HG03432 (cell line): ENCODE data around the gene MED13L.

ENCODE experiments used
- ATAC-seq: cut with Tn5 transposase; IDR thresholded peaks from one replicate; pipeline ENCODE4 v1.9.1; 2021; ENCODE audit warnings: mild to moderate bottlenecking, moderate library complexity; ENCODE audit not compliant: unreplicated experiment

Gene MED13L

DNA sequence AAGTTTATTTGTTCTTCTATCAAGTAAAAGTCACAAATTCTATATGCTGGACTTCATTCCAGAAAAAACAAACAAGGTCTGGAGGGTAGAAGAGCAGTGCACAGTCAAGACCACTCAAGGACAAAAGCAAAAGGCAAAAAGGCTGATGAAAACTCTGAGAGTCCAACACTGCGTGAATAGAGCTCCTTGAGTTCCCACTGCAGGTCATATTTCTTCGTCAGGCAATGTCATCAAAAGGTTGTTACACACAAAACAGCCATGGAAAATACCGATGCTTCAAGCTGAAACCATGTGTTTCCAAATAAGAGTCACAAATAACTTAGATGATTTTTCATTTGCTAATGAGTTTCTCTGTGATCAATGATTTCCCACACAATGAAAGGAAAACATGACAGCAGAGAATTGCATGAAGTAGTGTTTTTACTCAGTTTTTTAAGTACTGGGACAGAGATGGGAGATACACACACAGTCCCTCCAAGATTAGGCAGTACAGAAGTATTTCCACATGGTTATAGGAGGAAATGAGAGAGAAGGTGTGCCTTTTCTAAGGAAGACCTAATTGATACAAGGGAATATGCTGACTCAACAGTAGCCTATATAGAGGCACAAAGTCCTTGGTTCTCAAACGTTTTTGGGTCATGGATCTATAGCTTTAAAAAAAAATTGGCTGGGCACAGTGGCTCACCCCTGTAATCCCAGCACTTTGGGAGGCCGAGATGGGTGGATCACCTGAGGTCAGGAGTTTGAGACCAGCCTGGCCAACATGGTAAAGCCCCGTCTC is 177.7 kb downstream of the MED13L start:
- no peak for ATAC-seq

DNA sequence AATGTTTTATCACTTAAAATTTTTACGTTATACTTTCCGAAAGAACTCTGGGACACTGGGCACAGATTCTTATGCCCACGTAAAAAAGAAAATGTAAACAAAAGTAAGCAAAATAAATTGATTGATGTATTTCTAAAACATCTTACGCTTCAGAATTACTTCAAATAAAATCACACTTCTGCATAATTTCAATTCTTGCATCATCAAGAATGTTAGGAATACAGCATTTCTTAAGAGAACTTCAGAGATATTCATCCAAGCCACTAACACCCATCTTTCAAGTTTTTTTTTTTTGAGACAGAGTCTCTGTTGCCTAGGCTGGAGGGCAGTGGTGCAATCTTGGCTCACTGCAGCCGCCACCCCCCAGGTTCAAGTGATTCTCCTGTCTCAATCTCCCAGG is 180.6 kb downstream of the MED13L start:
- no peak for ATAC-seq

DNA sequence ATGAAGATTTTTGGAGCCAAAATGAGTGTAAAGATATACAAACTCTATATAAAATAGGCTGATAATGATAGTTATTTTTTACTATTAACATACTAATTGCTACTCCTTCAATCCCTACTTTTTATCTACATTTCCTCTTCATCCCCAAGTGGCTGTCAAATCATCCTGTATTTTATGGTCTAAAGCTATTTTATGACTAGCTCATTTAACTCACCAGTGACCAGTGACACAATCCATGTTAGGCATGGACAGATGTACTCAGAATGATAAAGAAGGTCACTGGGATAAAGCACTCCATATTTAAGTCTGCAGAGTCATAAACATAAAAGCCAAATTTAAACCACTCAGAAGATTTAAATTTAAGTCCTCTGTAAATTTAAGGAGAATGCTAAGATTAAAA is 183.0 kb downstream of the MED13L start:
- ATAC-seq, result no peak

DNA sequence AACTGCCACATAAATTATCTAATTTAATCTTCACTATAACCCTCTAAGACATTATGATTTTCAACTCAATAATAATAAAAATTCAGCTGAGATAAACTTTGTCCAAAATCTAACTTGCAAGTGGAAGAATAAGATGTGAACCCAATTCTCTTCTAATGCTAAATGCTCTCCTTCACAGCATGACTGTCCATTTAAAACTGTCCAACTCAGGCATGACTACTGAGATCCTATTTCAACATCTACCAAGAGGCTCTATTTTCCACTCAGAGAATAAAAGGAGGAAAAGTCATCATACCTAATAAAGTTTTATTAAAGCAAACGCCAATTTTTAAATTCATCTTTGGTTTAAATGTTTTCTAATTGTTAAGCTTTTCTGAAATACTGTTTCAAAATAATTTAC is 183.6 kb downstream of the MED13L start:
- no peak for ATAC-seq

DNA sequence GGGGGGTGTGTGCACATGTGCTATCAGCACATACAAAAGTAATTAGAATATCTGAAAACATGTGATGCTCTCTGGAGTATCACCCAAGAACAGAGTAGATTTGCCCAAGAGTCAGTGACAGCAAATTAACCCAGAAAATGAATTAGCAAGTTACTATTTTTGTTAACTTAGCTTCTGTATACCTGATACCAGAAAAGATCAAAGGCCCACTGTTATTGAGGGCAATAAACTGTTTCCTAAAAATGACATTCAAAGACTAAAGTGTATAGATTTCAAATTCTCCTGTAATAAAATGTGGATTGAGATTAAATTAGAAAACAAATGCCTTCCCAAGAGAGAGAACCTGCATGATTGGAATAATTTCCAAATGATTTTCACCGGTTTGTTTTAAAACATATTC is 184.7 kb downstream of the MED13L start:
- no peak for ATAC-seq

DNA sequence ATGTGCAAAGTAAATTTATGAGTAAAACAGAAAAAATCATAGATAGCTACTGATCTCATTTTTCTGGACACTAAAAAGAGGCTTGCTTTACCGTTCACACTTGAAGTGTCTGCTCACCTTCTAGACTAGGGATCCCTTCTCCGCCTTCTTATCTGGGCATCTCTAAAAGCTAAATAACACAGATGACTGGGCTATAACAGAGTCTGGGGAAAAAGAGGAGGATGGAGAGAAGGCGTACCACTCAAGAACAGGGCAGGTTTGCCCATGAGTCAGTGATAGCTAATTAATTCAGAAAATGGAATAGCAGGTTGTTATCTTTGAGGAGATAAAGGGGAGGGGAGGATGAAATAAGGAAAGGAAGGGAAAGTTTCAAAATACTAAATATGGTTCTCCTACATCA is 185.3 kb downstream of the MED13L start:
- ATAC-seq, result no peak

DNA sequence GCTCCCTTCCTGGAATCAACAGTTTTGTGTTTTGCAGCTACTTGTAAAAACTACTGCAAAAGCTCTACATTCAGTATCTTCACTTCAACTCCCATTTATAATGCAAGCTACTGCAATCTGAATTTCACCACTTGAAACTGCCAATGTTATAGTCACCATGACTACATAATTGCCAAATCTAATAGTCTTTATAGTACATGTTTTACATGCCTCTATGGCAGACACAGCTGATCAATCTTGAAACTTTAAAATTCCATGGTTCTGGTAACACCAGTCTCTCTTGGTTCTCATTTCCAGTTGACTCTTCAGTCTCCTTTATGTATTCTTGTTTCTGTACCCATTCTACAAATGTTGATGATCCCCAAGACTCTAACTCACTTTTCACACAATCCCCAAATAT is 185.9 kb downstream of the MED13L start:
- no peak for ATAC-seq

DNA sequence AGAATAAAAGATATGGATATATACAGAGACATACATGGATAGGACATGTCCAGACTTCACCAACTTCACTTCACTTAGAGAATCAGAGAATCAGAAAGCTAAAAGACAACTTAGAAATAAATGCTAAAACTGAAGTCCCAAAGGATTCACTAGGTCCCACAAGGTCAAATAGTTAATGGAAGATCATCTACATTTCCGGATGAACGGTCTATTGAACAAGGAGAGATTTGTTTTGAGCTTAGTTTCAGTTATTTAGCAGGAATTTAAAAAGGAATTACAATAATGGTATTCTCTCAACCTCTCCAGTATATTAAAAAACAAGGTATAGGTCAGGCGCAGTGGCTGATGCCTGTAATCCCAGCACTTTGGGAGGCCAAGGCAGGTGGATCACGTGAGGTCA is 187.0 kb downstream of the MED13L start:
- no peak for ATAC-seq

DNA sequence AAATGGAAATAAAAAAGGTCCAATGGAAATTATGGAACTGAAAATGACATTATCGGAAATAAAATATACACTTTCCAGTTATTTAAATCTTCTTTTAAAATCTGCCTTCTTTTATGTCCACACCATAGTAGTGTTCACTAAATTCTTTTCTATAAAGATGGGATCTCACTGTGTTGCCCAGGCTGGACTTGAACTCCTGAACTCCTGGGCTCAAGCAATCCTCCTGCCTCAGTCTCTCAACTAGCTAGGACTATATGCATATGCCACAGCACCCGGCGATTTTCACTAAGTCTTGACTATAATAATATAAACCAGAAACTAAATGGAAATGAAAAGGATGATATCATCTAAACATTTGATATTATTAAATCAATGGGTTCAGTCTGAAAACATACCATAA is 188.4 kb downstream of the MED13L start:
- ATAC-seq, result no peak

DNA sequence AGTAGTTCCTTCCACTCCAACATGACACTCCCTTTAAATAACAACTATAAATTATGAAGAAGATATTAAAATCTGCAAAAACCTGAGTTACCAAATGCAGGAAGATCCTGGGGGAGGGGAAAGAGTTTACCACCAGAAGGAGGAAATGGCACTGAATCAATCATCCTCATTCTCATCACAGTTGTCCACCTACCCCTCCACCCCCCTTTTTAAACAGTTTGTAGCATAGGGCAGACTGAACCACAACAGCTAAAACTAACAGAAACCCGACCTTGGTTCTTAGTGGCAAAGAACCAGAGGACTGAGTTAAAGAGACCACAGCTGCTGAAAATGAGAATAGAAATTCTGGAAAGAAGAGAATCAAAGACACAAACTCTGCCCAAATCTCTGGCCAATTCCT is 189.5 kb downstream of the MED13L start:
- no peak for ATAC-seq

DNA sequence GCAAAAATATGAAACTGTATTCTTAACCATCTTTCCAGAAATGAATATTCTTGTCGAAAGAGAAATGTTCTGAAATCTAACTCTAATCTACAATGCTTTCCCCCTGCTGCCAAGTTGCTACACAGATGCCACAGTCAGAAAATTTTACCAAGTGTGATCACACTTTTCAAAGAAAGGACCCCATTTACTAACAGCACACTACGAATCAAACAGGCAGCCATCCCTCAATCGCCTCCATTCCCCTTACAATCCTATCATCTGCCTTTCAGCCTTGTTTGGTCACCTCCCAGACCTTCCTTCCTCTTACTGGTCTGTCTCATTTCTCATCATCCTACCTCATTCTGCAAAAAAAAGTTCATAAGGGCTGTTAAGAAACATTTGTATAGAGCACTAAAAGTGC is 190.1 kb downstream of the MED13L start:
- ATAC-seq, result no peak

DNA sequence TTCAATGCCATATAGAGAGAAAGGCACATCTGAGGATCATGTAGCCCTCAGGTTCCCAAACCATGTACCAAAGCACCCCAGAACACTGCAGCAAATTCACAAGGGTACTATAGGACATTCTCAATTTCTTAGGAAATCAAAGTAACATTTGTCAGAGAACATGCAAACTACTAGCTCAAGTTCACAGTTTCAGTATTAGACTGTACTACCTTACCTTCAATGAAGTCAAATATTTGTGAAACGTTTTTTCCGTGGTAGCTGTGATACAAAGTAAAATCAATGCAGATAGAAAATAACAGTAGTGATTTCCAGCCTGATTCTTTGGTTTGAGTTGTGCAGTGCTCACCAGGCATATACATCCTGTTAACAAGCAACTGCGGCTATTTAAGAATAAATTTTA is 197.1 kb downstream of the MED13L start:
- no peak for ATAC-seq

DNA sequence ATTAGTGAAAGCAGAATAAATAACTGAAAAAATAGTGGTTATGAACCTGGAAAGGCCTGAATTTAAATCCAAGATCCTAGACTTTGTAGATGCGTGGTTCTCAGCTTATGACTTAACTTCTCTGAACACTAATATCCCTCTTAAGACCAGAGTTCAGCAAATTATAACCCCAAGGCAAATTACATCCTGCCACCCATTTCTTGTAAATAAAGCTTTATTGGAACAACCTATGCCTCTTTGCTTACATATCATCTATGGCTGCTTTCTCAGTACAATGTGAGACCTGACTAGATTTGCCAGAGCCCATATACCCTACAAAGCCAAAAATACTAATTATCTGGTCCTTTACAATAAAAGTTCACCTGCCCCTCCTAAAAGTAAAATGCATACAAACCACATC is 199.1 kb downstream of the MED13L start:
- ATAC-seq, result no peak

DNA sequence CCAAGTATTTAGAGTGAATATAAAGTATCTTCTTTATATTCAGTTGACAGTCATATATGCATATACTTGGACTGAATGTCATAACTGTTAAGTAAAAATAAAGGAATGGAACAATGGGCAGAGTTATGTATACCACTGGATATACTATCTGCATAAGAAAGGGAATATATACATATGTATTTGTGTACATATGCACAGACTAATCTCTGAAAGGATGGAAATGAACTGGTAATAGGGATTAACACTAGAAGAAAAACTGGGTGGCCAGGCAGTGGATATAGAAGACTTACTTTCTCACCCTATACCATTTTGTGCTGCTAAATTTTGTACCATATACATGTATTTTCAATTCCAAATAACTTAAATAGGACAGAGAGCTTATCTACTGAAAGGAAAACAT is 200.1 kb downstream of the MED13L start:
- ATAC-seq, result no peak

DNA sequence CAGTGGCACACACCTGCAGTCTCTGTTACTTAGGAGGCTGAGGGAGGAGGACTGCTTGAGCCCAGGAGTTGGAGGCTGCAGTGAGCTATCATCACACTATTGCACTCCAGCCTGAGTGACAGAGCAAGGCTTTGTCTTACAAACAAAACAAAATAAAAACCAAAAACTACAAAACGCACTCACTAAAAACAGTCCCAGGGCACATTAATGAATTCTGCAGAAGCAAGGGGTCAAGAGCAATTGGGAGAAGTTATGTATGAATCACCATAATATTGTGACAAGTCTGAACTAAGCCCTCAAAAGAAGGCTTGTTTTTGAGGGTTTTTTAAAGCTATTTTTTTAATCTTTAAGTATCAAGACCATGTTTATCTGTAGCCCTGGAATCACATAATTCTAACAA is 201.1 kb downstream of the MED13L start:
- ATAC-seq, result no peak

DNA sequence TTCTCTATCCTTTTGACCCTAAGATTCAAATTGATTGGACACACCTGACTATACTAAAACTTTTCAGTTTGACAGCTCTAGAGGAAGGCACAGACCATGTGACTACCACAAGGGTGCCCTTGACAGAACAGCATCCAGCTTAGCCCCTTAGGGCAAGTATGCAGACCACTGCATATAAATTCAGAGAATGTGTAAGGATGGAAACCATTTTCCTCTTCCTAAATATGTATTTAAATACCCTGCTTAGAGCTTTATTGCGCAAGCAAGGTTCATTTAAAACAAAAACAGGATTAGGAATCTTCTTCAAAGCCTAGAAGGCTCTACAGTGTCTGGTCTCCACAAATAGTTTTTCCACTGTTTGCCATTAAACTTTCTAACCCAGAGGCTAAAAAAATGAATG is 202.8 kb downstream of the MED13L start:
- ATAC-seq, result no peak

DNA sequence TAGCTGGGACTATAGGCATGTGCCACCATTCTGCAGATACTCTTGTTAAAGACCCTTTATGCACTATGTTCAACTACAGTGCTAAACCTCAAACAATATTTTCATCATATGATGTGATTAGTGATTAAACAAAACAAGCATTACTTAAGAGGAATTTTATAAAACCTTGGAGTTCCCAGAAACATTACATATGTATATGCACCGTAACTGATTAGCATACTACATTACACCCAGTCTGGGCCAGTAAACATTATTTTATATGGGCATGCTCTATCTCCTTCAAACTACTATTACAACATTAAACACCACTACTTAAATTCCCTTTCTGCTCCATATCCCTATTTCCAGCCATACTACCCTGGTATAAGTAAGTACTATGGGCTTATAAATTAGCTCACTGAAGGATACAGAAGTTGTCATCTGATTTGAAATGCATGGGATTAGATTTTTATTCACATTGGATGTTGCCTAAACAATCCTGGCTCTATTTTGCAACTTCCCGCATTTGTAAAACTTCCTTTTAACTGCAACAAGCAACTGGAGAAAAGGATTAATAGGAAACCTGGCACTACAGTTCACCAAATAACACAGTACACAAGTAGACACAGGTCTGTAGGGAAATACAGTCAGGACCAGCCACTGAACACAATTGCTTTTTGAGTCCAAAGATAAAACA is 205.8 kb downstream of the MED13L start:
- ATAC-seq, result no peak

DNA sequence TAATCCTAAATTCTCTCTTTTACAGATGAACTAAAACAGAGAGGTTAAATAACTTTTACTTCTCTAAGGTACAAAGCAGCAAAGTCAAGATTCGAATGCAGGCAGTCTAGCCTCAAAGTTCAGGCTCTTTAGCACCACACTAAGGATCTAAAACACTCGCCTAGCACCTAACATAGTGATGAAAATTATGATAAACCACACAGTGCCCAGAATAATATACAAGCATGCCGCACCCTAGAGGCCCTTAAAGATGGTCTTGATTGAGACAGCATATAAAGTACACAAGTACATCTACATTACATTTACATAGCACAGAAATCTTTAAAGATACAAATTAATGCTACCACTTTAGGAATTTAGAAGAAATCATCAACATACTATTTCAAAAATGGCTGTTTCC is 207.0 kb downstream of the MED13L start:
- no peak for ATAC-seq

DNA sequence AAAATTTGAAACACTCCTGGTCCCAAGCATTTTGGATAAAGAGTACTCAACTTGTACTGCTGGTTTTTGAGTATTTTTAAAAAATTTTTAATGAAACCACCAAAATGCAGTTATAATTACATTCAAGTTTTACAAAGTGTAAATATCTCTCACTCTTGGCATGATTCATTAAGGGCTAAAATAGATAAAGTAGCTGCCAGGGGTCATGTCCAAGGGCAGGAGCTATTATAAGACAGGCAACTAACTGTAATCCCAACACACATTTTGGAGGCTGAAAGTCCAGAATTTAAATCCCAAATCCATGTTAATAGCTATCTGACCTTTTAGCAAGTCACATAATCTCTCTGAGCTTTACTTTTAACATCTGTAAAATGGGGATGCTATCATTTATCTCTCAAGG is 207.6 kb downstream of the MED13L start:
- no peak for ATAC-seq

DNA sequence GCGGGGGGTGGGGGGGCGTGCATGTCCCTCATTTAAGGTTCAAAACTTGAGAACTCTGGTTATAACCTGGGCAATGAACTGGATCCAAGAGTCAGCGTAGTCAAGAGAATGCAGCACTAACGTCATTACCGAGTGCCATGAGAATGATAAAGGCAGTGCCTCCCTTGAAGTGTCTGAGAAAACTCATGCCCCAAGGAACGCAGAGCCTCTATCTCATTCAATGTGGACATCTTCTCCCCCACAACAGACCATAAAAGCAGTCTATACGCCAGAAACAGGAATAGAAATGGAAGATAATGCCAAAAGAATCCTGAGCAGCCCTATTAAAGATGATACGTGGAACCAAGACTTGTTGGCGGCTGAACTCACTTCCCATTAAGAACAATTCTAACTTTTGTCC is 208.6 kb downstream of the MED13L start:
- no peak for ATAC-seq

DNA sequence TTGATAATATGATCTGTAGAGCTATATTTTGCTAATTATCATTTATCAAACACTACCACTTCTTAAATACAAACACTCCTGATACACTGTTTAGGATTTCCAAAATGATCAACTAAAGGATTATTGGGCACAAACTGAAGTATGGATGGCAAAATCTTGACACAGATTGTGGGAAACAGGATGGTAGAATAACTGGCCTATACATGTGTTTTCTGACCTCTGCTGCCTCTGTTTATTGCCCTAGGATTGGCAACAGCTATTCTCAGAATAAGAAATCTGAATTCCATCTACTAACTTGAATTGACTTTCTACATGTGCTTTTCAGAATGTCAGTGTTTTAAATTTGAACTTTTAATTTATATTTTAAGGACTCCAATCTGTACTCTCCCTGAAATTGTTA is 209.1 kb downstream of the MED13L start:
- ATAC-seq, result no peak

DNA sequence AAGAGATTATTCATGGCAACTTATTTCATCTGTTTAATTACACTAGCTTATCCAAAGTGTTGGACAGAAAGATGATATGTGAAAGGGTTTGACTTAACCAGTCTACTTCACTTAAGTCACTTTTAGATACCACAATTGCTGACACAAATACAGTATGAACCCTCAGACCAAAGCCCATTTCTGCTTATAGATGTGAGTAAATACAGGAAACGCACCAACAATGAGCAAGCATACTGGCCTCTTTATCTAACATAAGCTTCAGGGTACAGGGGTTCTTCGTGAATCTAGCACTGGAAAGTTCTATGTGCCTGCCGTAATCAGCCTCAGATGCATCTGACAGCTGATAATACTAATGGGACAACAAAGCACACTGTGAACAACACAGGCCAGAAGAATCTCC is 209.6 kb downstream of the MED13L start:
- ATAC-seq, result no peak
